HG02642 (cell line): ENCODE results near the gene SMG6.

Experiments used
- ATAC-seq: cut with Tn5 transposase; IDR thresholded peaks from one replicate; pipeline ENCODE4 v1.9.1; 2021; ENCODE audit warnings: mild to moderate bottlenecking; ENCODE audit not compliant: unreplicated experiment, poor library complexity

SMG6 gene

DNA sequence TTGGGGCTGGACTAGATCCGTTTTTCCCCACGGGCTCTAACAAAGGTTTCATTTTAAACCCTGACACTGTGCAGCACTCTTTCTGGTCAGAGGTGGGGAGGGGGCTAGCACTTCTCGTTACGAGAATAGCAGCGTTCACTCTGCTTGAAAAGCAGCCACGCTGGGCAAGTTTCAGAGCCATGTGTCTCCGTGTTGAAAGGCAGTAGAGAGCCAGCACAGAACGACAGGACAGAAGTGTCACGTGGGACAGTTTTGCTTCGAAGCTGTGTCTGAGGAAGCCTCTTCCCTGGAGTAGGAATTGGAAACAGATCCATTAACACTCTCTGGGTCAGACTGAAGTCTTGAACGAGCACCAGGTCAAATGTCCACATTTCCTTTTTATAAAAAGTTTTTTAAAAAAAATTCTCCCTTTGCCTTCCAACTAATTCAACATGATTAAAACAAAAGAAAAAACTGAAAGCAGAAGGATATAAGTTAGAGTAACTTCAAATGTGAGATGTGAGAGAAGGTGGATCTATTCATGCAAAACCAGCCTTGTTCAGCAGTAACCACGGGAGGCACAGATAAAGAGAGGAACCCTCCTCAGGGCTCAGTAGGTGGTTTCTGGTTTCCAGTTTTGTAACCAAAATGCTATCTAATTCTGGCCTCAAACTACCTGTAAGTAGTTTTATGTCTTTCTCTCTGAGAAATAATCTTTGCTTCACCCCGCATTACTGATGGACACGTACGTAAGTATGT lies 65.0 kb downstream of the SMG6 start:
- ATAC-seq: peak; percentile 52

- ATAC-seq: no peak
These were observed 65.6 kb downstream of the SMG6 start for GRCh38 chr17:2237950-2238349.

DNA sequence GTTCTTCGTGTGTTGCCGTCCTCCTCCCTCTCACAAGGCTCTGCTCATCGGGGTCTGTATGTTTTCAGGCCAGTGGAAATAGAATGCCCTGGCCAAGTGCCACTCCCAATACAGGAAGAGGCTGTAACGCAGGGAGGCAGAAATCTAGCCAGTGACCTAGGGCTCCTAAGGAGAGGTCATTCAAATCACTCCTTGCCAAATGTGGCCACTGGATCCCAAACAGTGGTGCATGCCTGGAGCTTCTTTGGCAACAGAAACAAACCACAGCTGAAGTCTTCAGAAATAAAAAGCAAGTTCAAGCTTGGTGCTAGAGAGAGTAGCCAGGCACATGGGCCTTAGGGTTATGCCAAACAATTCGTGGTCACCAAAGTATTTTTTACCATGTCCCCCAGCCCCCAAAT lies 66.1 kb downstream of the SMG6 start:
- ATAC-seq: no peak

- no peak for ATAC-seq
These were observed 67.7 kb downstream of the SMG6 start for GRCh38 chr17:2235792-2236366.

DNA sequence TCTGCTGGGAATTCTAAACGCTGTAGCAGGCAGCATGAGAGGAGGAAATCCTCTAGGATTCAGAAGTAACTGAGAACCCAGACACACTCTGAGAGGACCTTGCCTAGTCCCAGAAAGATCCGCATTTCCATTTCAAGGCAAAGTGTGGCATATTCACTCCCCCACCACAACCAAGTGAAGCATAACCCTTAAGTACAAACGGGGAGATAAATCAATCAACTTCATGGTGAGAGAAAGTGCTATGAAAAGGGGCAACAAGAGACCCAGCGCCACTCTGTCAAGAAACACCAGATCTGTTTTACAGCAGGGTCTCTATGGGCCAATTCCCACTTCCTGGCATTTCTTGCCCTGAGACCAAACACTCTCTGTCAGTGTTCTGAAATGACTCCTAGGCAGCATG lies 68.3 kb downstream of the SMG6 start:
- ATAC-seq: no peak

DNA sequence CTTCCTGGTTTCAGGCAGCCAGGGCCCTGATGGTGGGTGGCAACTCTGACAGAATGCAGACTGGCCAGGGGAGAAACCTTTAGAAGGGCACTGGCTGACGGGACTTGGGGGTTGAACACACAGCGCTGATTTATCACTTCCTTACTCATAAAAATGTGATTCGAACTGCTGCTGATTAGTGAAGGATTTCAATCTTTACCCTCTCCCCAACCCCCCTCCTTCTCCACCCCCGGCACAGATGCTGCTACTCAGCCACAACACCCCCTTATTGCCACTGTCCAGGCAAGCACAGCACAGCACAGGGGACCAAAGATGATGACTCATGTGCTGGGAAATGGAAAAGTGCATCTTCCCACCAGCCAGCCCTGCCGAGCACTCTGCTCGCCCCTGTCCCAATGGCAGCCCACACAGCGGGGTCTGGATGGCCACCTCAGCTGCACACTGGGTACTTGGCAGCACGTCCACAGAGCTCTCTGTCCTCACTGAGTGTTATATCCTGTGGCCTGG lies 70.1 kb downstream of the SMG6 start:
- ATAC-seq: no peak

DNA sequence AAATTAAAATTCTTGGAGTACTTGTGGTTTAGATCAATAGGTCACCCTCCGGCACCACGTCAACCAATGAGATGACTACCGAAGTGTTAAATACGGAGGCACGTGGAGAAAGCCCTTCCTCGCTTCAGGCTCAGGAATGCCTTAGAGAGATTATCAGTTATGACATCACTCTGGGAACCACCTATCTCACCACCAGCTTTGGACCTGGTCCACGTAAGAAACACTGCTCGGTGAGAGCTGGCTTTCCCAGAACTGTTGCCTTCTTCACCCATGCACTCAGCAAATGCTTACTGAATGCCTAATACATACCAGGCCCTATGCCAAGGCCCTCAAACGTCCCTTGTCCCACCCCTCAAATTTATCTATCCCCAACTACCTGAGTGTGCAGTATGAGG lies 71.3 kb downstream of the SMG6 start:
- ATAC-seq: no peak

DNA sequence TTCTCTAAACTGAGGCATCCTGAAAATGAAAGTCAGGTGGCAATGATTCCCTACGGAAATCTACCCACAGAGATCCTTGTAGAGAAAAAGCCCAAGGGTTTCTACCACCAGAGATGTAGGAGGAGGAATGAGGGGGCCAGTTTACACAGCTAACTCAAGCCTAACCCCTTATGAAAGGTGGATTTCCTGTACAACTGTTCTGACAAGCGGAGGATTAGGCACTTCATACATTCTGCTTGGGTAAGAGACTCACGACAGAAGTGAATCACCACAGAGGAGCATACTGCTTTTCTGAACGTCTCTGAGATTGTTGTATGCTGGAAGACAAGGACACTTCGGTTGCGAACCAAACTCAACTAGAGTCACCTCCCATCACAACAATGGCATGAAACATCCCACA lies 72.7 kb downstream of the SMG6 start:
- no peak for ATAC-seq

DNA sequence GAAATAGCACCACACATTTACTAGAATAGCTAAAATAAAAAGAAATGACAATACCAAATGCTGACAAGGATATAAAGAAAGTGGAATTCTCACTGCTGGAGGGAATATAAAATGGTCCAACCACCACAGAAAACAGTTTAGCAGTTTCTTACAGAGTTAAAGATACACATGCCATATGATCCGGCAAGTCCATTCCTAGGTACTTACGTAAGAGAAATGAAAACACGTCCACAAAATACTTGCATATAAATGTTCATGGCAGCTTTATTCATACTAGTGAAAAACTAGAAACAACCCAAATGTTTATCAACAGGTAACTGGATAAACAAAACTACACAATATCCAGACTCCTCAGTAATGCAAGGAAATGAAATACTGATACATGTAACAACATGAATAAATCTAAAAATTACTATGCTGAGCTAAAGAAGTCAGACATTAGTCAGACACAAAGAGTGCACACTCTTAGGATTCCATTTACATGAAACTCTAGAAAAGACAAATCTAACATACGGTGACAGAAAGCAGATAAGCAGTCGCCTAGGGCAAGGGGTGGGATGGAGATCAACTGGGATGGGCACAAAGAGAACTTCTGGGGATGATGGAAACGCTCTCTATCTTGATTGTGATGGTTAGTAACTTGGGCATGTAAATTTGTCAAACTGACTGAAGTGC lies 76.4 kb downstream of the SMG6 start:
- no peak for ATAC-seq

- no peak for ATAC-seq
These were observed 80.0 kb downstream of the SMG6 start for GRCh38 chr17:2223617-2223927.

- no peak for ATAC-seq
These were observed 80.5 kb downstream of the SMG6 start for GRCh38 chr17:2222901-2223616.

GRCh38 chr17:2222301-2222700 lies 81.3 kb downstream of the SMG6 start:
- no peak for ATAC-seq

GRCh38 chr17:2218426-2218825 lies 85.2 kb downstream of the SMG6 start:
- ATAC-seq: no peak

DNA sequence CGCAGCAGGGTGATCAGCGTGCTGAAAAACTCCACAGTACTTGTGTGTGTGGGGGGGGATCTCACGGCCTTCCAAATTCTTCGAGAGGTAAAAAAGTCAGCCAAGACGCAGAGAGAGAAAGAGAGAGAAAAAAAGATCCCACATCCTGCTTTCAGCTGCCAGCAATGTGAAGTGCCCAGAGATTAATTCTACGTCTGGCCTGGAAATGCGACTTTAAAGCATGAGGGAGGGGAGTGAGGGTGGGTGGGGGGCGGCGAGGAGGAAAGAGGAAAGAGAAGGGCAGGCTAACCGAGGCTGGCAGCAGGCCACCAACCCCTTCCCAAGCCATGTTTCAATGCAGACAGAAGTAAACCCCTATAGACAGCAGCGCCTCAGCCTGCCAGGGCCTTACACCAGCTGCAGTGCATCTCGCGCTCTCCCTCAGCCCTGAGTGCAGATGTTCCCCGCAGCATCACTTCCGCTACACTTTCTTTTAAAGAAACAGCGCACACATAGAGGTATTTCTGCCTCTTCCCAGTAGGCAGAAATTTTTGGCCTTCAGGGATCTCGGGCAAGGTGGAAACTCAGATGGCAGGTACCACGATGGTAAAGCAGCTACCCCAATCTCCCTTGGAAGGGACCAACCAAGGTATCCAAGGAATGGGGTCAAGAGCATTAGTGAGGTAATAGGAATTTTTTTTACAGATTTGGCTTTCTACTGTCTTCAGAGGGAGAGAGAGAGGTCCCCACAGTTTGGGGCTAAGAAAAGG lies 87.8 kb downstream of the SMG6 start:
- ATAC-seq: peak; percentile 89

DNA sequence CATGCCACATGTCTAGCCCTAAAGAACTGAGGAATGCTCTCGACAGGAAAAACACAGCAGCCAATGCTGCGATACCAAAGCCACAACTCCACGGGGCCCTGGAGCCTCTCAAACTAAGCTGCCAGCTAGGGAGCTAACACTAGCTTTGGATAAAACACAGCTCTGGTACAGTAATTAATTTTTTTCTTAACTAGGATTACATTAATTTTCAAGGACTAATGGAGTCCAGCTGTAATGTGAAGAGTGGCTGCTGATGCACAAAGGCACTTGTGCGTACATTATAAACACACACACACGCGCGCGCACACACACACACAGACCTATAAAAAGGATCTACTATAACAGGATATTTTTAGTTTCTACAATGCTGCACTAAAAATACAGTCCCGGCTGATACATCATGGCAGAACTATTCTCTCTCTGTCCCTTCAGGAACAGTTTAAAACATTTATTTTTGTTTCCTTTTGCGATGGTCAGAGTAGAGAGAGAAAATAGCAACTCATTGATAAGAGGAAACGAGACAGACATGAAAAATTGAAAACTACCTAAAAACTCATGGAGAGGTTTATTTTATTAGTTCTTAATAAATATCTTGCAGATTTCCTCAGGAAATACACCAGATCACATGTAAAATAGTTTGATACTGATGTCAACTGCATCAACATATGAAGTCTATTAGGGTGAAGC lies 88.5 kb downstream of the SMG6 start:
- no peak for ATAC-seq

DNA sequence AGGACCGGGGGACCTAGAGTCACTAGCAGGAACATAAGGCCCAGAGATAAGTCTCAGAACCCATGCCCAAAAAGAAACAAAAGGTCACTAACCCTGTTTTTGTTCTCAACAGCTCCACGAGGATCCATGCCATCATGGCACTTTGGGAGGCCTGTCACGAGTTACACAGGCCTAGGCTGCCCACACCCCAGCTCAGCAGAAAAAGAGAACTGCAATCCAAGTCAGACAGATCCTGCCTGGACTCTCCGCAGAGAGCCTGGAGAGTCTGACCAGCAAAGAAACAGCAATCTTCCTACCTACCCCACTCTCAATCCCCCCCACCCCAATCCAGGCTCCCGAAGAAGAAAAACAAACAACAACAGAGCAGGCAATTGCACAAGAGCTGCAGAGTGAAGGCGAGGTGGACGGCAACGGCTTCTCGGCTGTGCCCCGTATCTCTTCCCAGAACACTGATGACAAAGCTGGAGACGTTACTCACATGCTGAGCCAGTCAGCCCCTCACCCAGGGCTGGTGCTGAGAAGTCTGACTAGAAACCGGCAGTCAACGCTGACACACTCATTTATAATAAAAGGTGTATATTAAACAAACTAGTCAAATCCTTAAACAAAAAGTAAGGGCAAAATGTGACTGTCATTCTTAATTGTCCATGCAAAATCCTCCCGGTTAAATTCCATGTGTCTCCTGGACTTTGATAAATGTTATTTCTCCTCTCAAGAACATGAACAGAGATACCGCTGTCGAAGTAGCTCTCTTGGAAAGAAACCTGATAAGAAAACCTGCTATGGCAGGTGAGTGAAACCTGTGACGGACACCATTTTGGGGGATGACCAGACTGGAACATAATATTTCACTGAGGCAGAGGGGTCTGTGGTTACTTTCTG lies 89.3 kb downstream of the SMG6 start:
- ATAC-seq: no peak

DNA sequence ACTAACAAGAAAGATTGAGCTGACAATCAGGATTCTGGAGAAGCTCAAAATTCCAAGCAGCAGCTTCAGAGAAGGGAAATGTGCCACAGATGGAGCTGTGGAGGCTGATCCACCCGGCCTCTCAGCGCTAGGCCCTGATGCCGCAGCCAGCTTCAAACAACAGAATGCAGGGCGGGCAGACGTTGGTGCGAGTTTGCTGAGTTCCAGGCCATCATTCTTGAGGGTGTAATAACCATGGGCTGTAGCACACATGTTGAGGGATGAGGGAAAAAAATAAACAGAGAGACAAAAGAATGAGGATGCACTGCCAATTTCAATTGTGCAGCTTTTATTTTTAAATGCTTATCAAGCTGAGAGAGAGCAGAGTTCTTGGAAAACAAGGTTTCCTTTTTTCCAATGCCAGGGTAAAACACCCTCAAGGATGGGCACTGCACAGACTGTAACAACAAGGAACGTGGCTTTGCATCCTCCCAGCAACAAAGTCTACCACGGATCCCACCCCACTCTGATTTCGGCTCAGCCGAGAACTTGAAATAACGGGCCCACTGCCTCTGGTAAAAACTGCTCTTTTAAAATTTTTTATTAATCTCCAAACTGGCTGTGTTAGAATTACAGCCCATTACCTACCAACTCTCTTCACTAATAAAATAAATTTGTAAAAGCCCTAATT lies 90.2 kb downstream of the SMG6 start:
- no peak for ATAC-seq

- no peak for ATAC-seq
These were observed 91.1 kb downstream of the SMG6 start for GRCh38 chr17:2212400-2212981.
